Muscle layer of duodenum (tissue), 2 donors: ENCODE results near the gene PIEZO2.

Source experiments
- H3K27ac ChIP-seq: one replicate; pipeline ENCODE4 v1.7.0; 2013; ENCODE audit warnings: mild to moderate bottlenecking, low read length
- H3K27me3 ChIP-seq: one replicate; pipeline ENCODE4 v1.7.0; 2013; ENCODE audit warnings: low read depth, mild to moderate bottlenecking, control low read depth, low read length
- H3K36me3 ChIP-seq, 2 donors: one replicate each; pipeline ENCODE4 v1.7.0; 2013; ENCODE audit warnings: low read length in 2 of 2, control low read depth in 1 of 2, mild to moderate bottlenecking in 1 of 2; ENCODE audit not compliant: insufficient read depth in 2 of 2, control insufficient read depth in 1 of 2
- H3K4me1 ChIP-seq, 2 donors: one replicate each; pipeline ENCODE4 v1.7.0; 2013; ENCODE audit warnings: low read length in 2 of 2, mild to moderate bottlenecking in 2 of 2, control low read depth in 1 of 2, moderate library complexity in 1 of 2; ENCODE audit not compliant: insufficient read depth in 2 of 2, control insufficient read depth in 1 of 2
- H3K4me3 ChIP-seq, 2 donors: one replicate each; pipeline ENCODE4 v1.7.0; 2013; ENCODE audit warnings: low read length in 2 of 2, low read depth in 1 of 2, mild to moderate bottlenecking in 1 of 2
- H3K9me3 ChIP-seq, 2 donors: one replicate each; pipeline ENCODE4 v1.7.0; 2013; ENCODE audit warnings: low read length in 2 of 2, control low read depth in 1 of 2, mild to moderate bottlenecking in 1 of 2; ENCODE audit not compliant: control insufficient read depth in 1 of 2
- donor health status: healthy.

PIEZO2 gene

GRCh38 chr18:10834128-10834815 lies 315.1 kb downstream of the PIEZO2 start:
- H3K27me3 ChIP-seq = no peaks in the 10 kb centered on the region
- peaks cover 0 to 4% of the 10 kb centered on the region in 2 donors for H3K9me3 ChIP-seq
- no peaks in the 10 kb centered on the region for H3K36me3 ChIP-seq

GRCh38 chr18:10833656-10834055 lies 315.7 kb downstream of the PIEZO2 start:
- Histone ChIP-seq H3K27me3 (no peaks in the 10 kb centered on the region), H3K9me3 (peaks cover 0 to 4% of the 10 kb centered on the region in 2 donors), H3K4me3 (no peak overlapping the region), H3K4me1 (no peaks in the 10 kb centered on the region), H3K36me3 (no peaks in the 10 kb centered on the region), H3K27ac (no peak overlapping the region)

More at GRCh38 chr18:10834128-10834815, 315.1 kb downstream of the PIEZO2 start:
- no peaks in the 10 kb centered on the region for H3K4me1 ChIP-seq
- H3K4me3 ChIP-seq = no peak overlapping the region
- H3K27ac ChIP-seq = no peak overlapping the region

- H3K27me3 ChIP-seq = no peaks in the 10 kb centered on the region
These were observed 323.0 kb downstream of the PIEZO2 start for GRCh38 chr18:10826400-10826799.

GRCh38 chr18:10822456-10822855 lies 326.9 kb downstream of the PIEZO2 start:
- no peaks in the 10 kb centered on the region for H3K36me3 ChIP-seq
- H3K4me3 ChIP-seq = no peak overlapping the region
- H3K27ac ChIP-seq = no peak overlapping the region
- peaks cover 0 to 8% of the 10 kb centered on the region in 2 donors for H3K4me1 ChIP-seq
- H3K27me3 ChIP-seq = no peaks in the 10 kb centered on the region
- H3K9me3 ChIP-seq = no peaks in the 10 kb centered on the region

More at GRCh38 chr18:10826400-10826799, 323.0 kb downstream of the PIEZO2 start:
- Histone ChIP-seq H3K9me3 (peaks cover 0 to 4% of the 10 kb centered on the region in 2 donors), H3K4me1 (peaks cover 0 to 8% of the 10 kb centered on the region in 2 donors), H3K36me3 (no peaks in the 10 kb centered on the region), H3K27ac (no peak overlapping the region), H3K4me3 (no peak overlapping the region)

- Histone ChIP-seq H3K27ac (no peak overlapping the region), H3K9me3 (no peaks in the 10 kb centered on the region)
These were observed 328.7 kb downstream of the PIEZO2 start for GRCh38 chr18:10820681-10821080.

GRCh38 chr18:10814336-10814735 lies 335.0 kb downstream of the PIEZO2 start:
- H3K27me3 ChIP-seq = no peaks in the 10 kb centered on the region
- no peaks in the 10 kb centered on the region for H3K36me3 ChIP-seq
- no peak overlapping the region for H3K4me3 ChIP-seq
- peaks cover 0 to 7% of the 10 kb centered on the region in 2 donors for H3K4me1 ChIP-seq
- H3K9me3 ChIP-seq = no peaks in the 10 kb centered on the region
- no peak overlapping the region for H3K27ac ChIP-seq

More at GRCh38 chr18:10820681-10821080, 328.7 kb downstream of the PIEZO2 start:
- H3K4me3 ChIP-seq = no peak overlapping the region
- peaks cover 0 to 8% of the 10 kb centered on the region in 2 donors for H3K4me1 ChIP-seq
- no peaks in the 10 kb centered on the region for H3K36me3 ChIP-seq
- H3K27me3 ChIP-seq = no peaks in the 10 kb centered on the region

- no peak overlapping the region for H3K4me3 ChIP-seq
- no peak overlapping the region for H3K27ac ChIP-seq
- H3K9me3 ChIP-seq = no peaks in the 10 kb centered on the region
- no peaks in the 10 kb centered on the region for H3K4me1 ChIP-seq
- no peaks in the 10 kb centered on the region for H3K36me3 ChIP-seq
- no peaks in the 10 kb centered on the region for H3K27me3 ChIP-seq
These were observed 343.7 kb downstream of the PIEZO2 start for GRCh38 chr18:10805587-10806118.

GRCh38 chr18:10804126-10804525 lies 345.2 kb downstream of the PIEZO2 start:
- Histone ChIP-seq H3K4me1 (no peaks in the 10 kb centered on the region), H3K27me3 (no peaks in the 10 kb centered on the region), H3K4me3 (no peak overlapping the region), H3K9me3 (no peaks in the 10 kb centered on the region), H3K36me3 (no peaks in the 10 kb centered on the region), H3K27ac (no peak overlapping the region)

GRCh38 chr18:10798727-10799550 lies 350.4 kb downstream of the PIEZO2 start:
- no peak overlapping the region for H3K27ac ChIP-seq

GRCh38 chr18:10797896-10798295 lies 351.5 kb downstream of the PIEZO2 start:
- Histone ChIP-seq H3K27me3 (no peaks in the 10 kb centered on the region), H3K4me3 (no peak overlapping the region), H3K9me3 (no peaks in the 10 kb centered on the region), H3K36me3 (no peaks in the 10 kb centered on the region), H3K4me1 (no peaks in the 10 kb centered on the region), H3K27ac (no peak overlapping the region)

More at GRCh38 chr18:10798727-10799550, 350.4 kb downstream of the PIEZO2 start:
- H3K4me1 ChIP-seq = no peaks in the 10 kb centered on the region
- H3K9me3 ChIP-seq = no peaks in the 10 kb centered on the region
- no peaks in the 10 kb centered on the region for H3K27me3 ChIP-seq
- no peak overlapping the region for H3K4me3 ChIP-seq
- no peaks in the 10 kb centered on the region for H3K36me3 ChIP-seq

- Histone ChIP-seq H3K9me3 (no peaks in the 10 kb centered on the region), H3K4me3 (no peak overlapping the region), H3K4me1 (no peaks in the 10 kb centered on the region), H3K36me3 (no peaks in the 10 kb centered on the region), H3K27me3 (no peaks in the 10 kb centered on the region), H3K27ac (no peak overlapping the region)
These were observed 354.6 kb downstream of the PIEZO2 start for GRCh38 chr18:10794771-10795170.
